Brain microvascular endothelial cell (primary cell): ENCODE results near the gene MMP17.

Experiments
- DNase-seq: peaks from one replicate; pipeline ENCODE4 v3.0.0-alpha.2; 2020
- H3K27ac ChIP-seq: fragments of 250-450 bp; sonication (Bioruptor Pico); 2 replicates; pipeline ENCODE4 v1.5.1; 2020; ENCODE audit warnings: mild to moderate bottlenecking, moderate library complexity
- H3K27me3 ChIP-seq: fragments of 250-450 bp; sonication (Bioruptor Pico); replicated peaks from 2 replicates; pipeline ENCODE4 v1.5.1; 2020; ENCODE audit warnings: mild to moderate bottlenecking
- H3K36me3 ChIP-seq: fragments of 250-450 bp; sonication (Bioruptor Pico); replicated peaks from 2 replicates; pipeline ENCODE4 v1.5.1; 2020; ENCODE audit warnings: mild to moderate bottlenecking
- H3K4me3 ChIP-seq: 2 replicates; pipeline ENCODE4 v1.5.1; 2011; ENCODE audit warnings: low read depth, mild to moderate bottlenecking, control low read depth, low read length, moderate library complexity
- in situ Hi-C: cut with HindIII; loops from 2 replicates; pipeline ENCODE4 v1.10.0; 2017; ENCODE audit warnings: low sequenced_read_pairs, low pct_ligation_motif_present
- TF ChIP-seq, protein P1 (sequence below): IDR thresholded peaks from 2 replicates; pipeline ENCODE4 v1.5.1; 2011; ENCODE audit warnings: low read depth, mild to moderate bottlenecking, moderate library complexity, low read length, control low read depth, inconsistent platforms; ENCODE audit errors: missing control alignments

MMP17 gene

DNA sequence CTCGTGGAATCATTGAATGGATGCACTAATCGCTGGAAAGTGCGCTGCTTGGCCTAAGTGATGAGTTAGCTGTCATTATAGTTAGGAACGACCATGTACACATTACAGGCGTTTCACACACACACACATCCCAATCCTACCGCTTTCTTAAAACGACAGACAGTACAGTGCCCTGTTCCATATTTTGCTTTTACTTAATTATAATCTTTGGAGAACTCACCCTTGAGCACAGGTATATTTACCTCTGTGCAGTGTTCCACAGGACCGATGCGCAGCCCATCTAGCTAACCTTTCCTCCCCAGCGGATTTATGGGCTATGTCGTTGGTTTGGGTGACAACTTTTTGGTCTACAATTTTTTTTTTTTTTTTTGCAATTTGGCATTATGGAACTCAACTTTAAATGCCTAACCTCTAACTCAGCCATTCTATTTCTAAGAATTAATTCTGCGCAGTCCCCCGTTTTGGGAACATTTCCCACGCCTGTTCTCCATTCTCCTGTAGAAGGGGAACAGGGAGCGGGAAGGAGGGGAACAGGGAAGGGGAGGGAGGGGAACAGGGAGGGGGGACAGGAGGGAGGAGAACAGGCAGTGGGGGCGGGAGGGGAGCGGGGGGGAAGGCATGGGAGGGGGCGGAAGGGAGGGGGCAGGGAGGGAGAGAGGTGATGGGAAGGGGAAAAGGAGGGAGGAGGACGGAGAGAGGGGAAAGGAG is 65.6 kb downstream of the MMP17 start:
- peaks cover 2% of the 10 kb centered on the region for H3K36me3 ChIP-seq
- no peak for DNase-seq
- in situ Hi-C loops = no loop called here
- TF ChIP-seq, protein P1, sequence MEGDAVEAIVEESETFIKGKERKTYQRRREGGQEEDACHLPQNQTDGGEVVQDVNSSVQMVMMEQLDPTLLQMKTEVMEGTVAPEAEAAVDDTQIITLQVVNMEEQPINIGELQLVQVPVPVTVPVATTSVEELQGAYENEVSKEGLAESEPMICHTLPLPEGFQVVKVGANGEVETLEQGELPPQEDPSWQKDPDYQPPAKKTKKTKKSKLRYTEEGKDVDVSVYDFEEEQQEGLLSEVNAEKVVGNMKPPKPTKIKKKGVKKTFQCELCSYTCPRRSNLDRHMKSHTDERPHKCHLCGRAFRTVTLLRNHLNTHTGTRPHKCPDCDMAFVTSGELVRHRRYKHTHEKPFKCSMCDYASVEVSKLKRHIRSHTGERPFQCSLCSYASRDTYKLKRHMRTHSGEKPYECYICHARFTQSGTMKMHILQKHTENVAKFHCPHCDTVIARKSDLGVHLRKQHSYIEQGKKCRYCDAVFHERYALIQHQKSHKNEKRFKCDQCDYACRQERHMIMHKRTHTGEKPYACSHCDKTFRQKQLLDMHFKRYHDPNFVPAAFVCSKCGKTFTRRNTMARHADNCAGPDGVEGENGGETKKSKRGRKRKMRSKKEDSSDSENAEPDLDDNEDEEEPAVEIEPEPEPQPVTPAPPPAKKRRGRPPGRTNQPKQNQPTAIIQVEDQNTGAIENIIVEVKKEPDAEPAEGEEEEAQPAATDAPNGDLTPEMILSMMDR = no peak
- H3K4me3 ChIP-seq = peak overlapping the region; percentile 31
- no peak overlapping the region for H3K27ac ChIP-seq
- no peaks in the 10 kb centered on the region for H3K27me3 ChIP-seq

DNA sequence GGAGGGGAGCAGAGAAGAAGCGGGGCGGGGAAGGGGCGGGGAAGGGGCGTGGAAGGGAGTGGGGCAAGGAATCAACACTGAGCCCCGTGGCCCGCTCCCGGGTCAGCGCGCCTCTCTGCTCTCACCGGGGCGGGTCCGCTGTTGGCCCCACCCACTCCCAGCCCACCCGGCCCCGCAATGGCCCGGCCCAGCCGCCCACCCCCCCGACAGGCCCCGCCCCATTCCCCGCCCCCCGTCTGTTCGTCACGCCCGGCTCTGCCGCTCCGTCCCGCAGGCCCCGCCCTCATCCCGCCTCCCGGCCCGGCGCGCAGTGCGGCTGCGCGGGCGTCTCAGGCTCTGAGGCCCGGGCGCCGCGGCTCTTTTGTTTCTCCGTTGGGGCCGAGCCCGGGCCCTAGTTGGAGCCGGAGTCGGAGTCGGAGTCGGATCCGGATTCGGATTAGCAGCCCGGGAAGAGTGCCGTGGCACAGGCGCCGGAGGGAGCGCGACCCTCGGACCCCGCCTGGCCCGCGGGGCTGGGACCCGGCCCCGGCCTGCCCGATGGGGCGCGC is 66.2 kb downstream of the MMP17 start, which contains the start of gene ULK1:
Gene ULK1 (plus strand): TSS at position 310 of the 548 bp plus-strand sequence. CDS start 380 bp downstream, outside the sequence.
- Histone ChIP-seq H3K36me3 (peaks cover 2% of the 10 kb centered on the region), H3K4me3 (peak within 1 kb of the TSS; percentile 67), H3K27ac (peak within 1 kb of the TSS; percentile 87), H3K27me3 (no peaks in the 10 kb centered on the region)
- TF ChIP-seq, protein P1 = no peak
- in situ Hi-C loops = no loop called here
- peak; percentile 75 for DNase-seq

DNA sequence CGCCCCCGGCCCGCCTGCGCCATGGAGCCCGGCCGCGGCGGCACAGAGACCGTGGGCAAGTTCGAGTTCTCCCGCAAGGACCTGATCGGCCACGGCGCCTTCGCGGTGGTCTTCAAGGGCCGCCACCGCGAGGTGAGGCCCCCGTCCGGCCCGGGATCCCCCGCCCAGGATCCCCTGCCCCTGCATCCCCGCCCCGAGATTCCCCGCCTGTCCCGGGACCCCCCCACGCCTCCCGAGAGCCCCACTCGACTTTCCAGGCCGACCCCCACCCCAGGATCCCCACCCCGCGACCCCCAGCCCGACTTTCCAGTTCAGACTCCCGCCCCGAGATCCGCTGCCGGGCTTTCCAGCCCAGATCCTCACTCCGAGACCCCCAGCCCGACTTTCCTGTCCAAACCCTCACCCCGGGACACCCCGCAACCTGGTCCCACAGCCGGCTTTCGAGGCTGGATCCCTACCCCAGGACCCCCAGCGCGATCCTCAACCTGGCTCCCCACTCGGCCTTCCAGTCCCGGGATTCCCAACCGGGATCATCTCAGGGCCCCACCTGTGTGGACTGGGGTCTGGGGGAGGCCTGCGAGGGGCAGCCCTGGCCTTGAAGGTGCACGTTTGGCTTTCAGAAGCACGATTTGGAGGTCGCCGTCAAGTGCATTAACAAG is 66.9 kb downstream of the MMP17 start:
- no peak for DNase-seq
- H3K36me3 ChIP-seq = peaks cover 2% of the 10 kb centered on the region
- no peaks in the 10 kb centered on the region for H3K27me3 ChIP-seq
- TF ChIP-seq, protein P1 = no peak
- H3K27ac ChIP-seq = peak overlapping the region; percentile 87
- in situ Hi-C loops = no loop called here
- peak overlapping the region; percentile 67 for H3K4me3 ChIP-seq

DNA sequence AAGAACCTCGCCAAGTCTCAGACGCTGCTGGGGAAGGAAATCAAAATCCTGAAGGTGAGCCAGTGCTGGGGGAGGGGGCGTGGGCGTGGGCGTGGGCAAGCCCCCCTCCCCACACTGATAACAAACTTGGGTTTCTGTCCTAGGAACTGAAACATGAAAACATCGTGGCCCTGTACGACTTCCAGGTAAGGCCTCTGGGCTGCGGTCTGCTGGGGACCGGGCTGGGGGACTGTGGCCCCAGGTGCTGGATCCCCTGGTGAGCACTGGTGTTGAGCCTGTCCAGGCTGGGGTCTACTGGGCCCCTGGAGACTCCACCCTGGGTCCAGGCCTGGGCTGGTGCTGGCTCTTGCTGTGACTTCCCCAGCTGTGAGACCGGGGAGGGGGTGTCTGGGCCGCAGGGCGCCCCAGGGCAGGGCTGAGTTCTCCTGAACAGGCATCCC is 67.5 kb downstream of the MMP17 start:
- Histone ChIP-seq H3K4me3 (peak overlapping the region; percentile 67), H3K27ac (peak overlapping the region; percentile 87), H3K27me3 (no peaks in the 10 kb centered on the region), H3K36me3 (peaks cover 2% of the 10 kb centered on the region)
- no peak for DNase-seq
- TF ChIP-seq, protein P1 = no peak
- in situ Hi-C loops = no loop called here

DNA sequence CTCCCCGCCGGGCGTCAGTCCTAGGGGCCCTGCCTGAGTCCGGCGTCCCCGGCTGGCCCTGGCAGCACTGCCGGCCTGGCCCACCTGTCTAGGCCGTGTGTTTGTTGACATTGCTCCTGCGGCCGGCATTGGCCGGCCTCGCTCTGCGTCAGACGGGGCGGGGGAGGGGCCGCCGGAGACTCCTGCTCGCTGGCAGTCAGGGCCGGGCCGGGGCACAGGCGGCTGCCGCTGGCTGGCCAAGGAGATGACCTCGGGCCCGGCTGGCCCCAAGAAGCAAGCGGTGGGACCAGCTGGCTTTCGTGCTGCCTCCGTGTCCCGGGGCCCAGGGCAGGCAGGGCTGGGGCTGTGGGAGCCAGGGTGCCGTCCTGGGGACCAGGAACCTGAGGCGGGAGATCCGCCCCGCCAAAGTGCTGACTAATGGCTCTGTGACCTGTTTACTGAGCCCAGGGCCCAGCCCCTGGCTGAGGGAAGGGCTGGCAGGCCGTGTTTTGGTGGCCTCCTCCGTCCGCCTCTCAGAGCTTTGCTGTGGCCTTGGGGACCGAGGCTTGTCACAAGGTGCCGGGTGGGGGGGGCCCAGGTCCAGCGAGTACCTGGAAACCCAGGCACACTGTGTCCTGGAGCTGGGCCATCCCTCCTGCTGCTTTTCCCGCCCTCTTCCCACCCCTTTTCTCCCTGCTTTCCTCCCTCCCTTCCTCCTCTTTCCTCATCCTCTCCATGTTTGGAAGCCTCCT is 68.1 kb downstream of the MMP17 start:
- Histone ChIP-seq H3K4me3 (peak overlapping the region; percentile 67), H3K27ac (peak overlapping the region; percentile 87), H3K27me3 (no peaks in the 10 kb centered on the region), H3K36me3 (peaks cover 2% of the 10 kb centered on the region)
- TF ChIP-seq, protein P1 = no peak
- DNase-seq = peak; percentile 74
- in situ Hi-C loops = no loop called here
